HG03460 (cell line): ENCODE results near the gene NBEAL2.

Experiments used
- ATAC-seq: cut with Tn5 transposase; IDR thresholded peaks from one replicate; pipeline ENCODE4 v1.9.1; 2021; ENCODE audit not compliant: unreplicated experiment

The NBEAL2 gene

DNA sequence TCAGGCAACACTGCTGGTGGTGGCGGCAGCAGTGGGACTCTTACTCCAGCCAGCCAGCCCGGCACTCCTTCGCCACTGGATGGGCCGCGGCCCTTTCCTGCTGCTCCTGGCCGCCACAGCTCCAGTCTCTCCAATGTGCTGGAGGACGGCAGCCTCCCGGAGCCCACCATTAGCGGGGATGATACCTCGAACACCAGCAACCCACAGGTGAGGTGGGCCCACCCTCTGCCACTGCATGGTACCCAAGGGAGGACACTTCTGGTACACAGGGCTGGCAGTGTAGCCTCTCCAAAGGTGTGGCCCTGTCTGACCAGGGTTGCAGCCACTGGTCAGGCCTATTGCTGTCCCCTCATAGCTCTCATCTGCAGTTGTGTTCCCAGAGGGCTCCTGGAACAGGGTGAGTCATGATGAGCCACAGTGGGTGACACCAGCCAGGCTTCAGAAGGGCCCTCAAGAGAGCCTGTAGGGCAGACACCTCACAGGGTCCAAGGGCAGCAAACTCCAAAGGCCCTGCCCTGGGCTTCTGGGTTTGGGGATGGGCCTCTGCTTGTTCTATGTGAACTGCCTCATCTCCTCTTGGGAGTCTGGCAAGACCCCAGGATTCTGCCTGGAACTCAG lies 20.8 kb downstream of the NBEAL2 start:
- no peak for ATAC-seq

DNA sequence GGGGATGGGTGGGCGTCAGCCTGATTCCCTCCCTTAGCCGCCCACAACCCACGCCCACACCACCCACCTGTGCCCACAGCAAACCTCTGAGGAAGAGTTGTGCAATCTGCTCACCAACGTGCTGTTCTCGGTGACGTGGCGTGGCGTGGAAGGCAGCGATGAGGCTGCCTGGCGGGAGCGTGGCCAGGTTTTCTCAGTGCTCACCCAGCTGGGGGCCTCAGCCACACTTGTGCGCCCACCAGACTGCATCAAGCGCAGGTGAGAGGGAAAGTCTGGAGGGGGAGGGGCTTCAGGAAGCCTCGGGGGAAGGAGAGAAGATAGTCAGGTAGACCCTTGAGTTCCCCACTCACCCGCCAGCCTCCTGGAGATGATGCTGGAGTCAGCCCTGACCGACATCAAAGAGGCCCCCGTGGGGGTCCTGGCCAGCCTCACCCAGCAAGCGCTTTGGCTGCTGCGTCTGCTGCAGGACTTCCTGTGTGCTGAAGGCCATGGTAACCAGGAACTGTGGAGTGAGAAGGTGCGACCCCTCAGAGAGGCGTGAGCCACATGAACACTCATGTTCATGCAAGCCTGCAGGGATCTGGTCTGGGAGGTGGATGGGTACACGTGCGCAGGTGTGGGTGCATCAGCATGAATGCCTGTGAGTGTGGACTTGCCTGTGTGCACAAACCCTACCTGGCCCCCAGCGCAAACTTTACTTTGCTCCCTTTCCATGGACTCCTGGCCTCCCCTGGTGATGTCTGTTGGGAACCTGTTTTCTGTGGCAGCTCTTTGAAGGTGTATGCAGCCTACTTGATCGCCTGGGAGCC lies 21.7 kb downstream of the NBEAL2 start:
- ATAC-seq: no peak

DNA sequence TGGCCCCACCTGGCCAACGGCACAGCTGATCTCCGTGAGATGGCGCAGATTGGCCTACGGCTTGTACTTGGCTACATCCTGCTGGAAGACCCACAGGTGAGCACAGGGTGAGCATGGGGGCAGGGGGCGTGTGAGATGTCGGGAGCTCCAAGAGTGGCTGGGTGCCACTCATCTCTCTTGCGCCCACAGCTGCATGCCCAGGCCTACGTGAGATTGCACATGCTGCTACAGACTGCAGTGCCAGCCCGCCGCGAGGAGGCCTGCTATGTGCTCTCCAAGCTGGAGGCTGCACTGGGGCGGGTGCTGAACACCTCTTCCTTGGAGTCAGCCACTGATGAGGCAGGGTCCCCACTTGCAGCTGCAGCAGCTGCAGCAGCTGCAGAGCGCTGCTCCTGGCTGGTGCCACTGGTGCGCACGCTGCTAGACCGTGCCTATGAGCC lies 22.3 kb downstream of the NBEAL2 start:
- ATAC-seq: no peak

DNA sequence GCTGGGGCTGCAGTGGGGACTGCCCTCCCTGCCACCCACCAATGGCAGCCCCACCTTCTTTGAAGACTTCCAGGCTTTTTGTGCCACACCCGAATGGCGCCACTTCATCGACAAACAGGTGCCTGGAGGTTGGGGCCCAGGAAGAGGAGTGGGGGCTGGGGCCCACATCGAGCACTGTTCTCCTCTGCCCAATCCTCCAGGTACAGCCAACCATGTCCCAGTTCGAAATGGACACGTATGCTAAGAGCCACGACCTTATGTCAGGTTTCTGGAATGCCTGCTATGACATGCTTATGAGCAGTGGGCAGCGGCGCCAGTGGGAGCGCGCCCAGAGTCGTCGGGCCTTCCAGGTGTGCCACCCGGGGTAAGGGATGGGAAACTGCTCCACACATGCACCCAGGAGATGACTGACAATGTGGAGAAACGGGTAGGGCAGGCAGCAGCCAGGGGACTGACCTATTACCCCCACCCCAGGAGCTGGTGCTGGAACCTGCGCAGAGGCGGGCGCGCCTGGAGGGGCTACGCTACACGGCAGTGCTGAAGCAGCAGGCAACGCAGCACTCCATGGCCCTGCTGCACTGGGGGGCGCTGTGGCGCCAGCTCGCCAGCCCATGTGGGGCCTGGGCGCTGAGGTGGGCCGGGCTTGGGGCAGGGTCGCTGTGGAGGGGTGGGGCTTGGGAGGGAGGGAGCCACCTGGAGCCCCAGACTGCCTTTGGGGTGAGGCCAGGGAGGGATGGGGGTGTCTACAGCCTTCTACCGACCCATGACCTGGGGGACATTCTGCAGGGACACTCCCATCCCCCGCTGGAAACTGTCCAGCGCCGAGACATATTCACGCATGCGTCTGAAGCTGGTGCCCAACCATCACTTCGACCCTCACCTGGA lies 22.9 kb downstream of the NBEAL2 start:
- ATAC-seq: no peak

DNA sequence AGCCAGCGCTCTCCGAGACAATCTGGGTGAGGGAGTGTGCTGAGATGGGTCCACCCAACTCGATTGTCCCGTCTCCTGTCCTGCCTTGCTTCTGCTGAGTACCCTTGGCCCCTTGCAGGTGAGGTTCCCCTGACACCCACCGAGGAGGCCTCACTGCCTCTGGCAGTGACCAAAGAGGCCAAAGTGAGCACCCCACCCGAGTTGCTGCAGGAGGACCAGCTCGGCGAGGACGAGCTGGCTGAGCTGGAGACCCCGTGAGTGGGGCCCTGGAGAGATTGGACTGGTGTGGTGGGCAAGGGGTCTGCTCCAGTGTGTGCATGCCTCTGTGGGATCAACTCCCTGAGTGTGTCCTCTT lies 23.6 kb downstream of the NBEAL2 start:
- ATAC-seq: no peak

DNA sequence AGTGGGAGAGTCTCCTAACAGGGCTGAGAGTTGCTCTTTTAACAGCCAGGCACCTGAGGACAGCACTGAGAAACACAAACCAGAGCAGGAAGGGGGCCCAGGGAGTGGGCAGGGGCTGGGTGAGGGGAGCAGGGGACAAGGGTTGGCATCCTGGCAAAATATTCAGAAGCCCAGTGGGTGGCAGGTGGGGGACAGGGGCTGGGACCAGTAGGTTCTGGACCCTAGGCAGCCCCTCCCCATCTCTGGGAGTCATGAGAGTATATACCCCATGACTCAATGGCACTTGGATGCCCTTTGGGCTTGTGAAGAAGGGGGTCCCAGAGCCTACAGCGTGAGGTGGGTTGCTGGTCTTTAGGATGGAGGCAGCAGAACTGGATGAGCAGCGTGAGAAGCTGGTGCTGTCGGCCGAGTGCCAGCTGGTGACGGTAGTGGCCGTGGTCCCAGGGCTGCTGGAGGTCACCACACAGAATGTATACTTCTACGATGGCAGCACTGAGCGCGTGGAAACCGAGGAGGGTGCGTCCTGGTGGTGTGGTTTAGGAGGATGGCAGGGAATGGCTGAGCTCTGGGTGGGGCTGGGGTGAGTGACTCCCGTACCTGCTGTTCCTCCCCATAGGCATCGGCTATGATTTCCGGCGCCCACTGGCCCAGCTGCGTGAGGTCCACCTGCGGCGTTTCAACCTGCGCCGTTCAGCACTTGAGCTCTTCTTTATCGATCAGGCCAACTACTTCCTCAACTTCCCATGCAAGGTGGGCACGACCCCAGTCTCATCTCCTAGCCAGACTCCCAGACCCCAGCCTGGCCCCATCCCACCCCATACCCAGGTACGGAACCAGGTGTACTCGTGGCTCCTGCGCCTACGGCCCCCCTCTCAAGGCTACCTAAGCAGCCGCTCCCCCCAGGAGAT lies 24.2 kb downstream of the NBEAL2 start:
- no peak for ATAC-seq

DNA sequence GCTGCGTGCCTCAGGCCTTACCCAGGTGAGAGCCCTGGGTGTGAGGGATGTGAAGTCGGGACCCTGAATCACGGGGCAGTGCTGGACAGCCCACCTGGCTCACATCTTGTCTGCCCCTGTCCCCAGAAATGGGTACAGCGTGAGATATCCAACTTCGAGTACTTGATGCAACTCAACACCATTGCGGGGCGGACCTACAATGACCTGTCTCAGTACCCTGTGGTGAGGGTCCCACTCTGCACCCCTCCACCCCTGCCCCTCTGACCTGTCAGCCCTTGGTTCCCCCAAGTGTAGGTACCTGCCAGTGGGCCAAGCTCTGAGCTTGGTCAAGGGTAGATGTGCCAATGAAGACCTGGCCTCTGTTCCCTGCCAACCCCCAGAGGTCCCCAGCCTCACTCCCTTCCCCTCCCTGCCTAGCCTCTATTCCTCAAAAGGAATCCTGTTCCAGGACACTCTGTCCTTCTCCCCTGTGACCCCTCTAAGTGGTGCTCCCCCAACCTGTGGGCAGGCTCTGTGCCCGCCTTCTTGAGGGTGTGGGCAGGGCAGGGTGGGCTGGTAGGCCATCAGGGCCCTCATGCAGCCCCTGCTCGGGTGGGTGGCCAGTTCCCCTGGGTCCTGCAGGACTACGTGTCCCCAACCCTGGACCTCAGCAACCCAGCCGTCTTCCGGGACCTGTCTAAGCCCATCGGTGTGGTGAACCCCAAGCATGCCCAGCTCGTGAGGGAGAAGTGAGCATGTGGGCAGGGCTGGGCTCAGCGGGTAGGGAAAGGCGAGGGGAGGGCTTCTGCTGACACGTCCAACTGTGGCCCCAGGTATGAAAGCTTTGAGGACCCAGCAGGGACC lies 25.1 kb downstream of the NBEAL2 start:
- no peak for ATAC-seq

DNA sequence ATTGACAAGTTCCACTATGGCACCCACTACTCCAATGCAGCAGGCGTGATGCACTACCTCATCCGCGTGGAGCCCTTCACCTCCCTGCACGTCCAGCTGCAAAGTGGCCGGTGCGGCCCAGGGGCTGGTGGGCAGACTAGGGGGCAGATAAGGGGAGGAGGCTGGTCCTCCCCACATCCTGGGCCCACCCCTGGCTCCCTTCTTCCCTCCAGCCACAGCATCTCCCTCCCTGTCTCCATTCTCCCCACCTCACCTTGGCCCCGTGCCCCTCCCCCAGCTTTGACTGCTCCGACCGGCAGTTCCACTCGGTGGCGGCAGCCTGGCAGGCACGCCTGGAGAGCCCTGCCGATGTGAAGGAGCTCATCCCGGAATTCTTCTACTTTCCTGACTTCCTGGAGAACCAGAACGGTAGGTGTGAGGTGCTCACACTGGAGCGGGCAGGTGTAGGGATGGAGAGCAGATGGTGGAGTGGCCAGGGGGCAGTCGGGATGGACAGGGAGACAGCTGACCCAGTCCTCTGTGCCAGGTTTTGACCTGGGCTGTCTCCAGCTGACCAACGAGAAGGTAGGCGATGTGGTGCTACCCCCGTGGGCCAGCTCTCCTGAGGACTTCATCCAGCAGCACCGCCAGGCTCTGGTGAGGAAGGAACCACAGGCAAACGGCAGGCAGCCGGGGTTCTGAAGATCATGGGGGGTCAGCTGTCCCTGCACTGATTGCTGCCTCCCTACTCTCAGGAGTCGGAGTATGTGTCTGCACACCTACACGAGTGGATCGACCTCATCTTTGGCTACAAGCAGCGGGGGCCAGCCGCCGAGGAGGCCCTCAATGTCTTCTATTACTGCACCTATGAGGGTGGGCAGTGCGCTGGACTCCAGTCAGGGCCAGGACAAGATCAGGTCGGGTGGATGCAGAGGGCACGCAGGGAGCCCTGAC lies 26.0 kb downstream of the NBEAL2 start:
- ATAC-seq: no peak

DNA sequence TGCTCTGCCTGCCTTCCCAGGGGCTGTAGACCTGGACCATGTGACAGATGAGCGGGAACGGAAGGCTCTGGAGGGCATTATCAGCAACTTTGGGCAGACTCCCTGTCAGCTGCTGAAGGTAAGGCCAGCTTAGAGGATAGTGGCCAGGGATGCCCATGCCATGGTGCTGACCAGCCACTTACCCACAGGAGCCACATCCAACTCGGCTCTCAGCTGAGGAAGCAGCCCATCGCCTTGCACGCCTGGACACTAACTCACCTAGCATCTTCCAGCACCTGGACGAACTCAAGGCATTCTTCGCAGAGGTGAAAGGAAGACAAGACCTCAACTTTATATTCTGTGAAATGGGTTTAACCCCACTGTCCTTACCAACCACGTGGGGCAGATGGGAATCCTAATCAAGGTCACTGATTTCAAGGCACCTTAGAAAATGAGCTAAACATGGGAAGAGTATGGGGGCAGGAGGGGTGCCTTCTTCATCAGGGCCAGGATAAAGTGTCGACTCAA lies 26.7 kb downstream of the NBEAL2 start:
- ATAC-seq: no peak

DNA sequence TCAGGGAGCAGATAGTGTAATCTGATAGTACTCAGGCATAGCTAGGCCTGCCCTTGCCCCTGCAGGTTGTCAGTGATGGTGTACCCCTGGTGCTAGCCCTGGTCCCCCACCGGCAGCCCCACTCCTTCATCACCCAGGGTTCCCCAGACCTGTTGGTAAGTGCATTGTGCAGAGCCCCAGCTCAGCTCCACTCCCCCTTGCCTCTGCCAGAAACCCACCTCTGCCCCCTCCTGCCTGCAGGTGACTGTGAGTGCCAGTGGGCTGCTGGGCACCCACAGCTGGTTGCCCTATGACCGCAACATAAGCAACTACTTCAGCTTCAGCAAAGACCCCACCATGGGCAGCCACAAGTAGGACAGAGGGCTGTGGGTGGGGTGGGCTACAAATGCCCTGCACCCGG lies 27.5 kb downstream of the NBEAL2 start:
- ATAC-seq: no peak

DNA sequence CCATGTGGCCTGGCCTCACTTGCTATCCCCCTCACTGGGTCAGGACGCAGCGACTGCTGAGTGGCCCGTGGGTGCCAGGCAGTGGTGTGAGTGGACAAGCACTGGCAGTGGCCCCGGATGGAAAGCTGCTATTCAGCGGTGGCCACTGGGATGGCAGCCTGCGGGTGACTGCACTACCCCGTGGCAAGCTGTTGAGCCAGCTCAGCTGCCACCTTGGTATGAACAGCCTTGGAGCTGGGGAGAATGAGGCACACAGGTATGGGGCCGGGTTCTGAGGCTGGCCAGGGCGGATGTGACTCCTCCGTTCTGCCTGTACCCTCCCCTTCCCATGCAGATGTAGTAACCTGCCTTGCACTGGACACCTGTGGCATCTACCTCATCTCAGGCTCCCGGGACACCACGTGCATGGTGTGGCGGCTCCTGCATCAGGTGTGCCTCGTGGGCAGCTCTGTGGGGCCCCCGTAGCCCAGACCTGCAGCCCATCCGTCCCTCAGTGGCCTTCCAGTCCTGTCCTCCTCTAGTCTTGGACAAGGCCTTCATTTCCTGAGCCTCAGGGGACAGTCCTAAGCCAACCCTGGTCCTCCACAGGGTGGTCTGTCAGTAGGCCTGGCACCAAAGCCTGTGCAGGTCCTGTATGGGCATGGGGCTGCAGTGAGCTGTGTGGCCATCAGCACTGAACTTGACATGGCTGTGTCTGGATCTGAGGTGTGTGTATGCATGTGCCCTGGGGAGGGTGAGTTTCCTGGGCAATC lies 28.2 kb downstream of the NBEAL2 start:
- no peak for ATAC-seq

DNA sequence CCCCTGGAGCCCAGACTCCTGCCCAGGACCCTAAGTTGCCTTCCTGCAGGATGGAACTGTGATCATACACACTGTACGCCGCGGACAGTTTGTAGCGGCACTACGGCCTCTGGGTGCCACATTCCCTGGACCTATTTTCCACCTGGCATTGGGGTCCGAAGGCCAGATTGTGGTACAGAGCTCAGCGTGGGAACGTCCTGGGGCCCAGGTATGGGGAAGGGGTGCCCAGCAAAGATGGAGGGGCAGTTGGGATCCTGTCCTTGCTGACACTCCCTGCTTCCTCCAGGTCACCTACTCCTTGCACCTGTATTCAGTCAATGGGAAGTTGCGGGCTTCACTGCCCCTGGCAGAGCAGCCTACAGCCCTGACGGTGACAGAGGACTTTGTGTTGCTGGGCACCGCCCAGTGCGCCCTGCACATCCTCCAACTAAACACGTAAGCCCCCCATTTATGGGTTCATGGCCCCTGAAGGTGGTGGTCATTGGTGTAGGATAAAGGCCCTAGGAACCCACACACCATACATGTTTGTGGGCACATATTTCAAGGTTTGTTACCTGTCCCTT lies 28.8 kb downstream of the NBEAL2 start:
- ATAC-seq: no peak

DNA sequence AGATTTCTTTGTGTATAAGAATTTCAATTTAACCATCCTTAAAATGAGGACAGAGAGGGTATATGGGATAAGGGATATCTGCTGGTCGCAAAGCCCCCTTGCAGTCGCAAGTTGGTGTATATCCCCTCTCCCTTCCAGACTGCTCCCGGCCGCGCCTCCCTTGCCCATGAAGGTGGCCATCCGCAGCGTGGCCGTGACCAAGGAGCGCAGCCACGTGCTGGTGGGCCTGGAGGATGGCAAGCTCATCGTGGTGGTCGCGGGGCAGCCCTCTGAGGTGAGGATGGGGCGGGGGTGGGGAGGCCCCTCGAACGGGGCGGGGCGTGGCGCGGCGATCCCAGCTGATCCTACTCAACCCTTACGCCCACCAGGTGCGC lies 29.4 kb downstream of the NBEAL2 start:
- no peak for ATAC-seq

DNA sequence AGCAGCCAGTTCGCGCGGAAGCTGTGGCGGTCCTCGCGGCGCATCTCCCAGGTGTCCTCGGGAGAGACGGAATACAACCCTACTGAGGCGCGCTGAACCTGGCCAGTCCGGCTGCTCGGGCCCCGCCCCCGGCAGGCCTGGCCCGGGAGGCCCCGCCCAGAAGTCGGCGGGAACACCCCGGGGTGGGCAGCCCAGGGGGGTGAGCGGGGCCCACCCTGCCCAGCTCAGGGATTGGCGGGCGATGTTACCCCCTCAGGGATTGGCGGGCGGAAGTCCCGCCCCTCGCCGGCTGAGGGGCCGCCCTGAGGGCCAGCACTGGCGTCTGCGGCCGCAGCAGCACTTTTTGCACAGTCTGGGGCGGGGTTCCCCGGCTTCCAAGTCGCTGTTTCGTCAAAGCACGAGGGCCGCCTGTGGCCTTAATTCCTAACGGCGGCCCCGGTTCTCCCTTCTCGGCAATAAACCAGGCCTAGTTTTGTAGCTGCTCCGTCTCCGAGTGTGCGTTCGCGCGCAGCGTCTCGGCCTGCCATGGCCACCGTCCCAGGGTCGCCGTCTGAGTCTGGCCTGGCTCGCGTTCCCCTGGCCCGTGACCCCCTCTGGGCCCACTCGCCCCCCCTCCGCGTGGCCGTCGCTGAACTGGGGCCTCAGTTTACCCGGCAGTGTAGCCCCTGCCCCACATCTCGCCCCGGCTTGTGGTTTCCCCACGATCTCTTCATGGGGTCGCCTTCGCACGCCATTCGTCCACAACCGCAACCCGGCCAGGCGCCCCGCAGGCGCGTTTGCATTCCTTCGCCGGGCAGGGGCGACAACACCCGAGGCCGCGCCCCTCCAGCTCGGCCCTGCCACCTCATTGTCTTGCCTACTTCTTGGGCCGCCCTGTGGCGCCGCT lies 30.0 kb downstream of the NBEAL2 start:
- ATAC-seq: peak; percentile 80

DNA sequence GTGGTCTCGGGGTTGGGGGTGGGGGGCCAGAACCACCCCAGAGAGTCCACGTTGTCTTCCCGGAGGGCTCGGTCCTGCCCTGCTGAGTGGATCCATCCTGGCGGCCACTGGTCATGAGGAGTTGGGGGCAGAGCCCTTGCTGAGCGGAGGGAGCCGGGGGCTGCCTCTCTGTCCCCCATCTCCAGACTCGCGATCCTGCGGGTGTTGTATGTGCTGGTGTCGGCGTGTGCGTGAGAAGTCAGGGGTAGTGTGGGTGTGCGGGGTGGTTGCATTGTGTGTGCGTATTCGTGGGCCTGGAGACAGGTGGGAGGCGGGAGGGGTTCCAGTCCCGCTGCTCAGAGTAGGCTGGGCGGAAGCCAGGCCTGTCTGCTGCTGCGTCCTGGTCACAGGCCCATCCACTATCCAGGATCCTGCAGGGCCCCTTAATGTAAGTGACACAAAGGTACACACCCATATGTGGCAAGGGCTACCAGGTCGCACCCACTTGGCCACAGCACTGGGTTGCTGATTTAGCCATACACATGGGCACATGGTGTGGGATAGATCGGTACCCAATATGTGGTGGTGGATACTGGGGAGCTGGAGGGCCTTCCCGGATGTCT lies 30.7 kb downstream of the NBEAL2 start:
- ATAC-seq: no peak

DNA sequence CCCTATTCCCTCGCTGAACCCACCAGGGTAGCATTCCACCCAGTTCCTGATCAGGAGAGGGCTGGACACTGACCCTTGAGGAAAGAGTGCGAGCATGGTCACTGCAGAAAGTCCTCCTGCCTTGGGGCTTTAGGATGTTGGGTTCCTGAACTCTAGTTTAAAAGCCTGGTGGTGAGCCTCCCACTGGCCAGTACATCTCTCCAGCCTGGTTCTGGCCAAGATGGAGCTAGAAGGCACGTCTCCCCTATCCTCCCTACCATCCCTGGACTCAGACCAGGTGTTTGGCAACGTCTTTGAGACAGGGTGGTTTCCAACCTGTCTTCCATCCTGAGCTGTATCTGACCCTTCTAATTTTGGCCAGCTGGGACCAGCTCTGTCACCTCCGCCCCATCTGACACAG lies 31.4 kb downstream of the NBEAL2 start:
- ATAC-seq: no peak
